ENCODE data around the gene NLGN1.
A peak's percentile ranks its signal among the peaks of the same experiment; 100 is the strongest.
"Not testable (repeated sequence)": the region's sequence is repeated elsewhere in the genome, so short reads cannot be mapped to it uniquely, and the experiment has no call there.

The NLGN1 gene

DNA sequence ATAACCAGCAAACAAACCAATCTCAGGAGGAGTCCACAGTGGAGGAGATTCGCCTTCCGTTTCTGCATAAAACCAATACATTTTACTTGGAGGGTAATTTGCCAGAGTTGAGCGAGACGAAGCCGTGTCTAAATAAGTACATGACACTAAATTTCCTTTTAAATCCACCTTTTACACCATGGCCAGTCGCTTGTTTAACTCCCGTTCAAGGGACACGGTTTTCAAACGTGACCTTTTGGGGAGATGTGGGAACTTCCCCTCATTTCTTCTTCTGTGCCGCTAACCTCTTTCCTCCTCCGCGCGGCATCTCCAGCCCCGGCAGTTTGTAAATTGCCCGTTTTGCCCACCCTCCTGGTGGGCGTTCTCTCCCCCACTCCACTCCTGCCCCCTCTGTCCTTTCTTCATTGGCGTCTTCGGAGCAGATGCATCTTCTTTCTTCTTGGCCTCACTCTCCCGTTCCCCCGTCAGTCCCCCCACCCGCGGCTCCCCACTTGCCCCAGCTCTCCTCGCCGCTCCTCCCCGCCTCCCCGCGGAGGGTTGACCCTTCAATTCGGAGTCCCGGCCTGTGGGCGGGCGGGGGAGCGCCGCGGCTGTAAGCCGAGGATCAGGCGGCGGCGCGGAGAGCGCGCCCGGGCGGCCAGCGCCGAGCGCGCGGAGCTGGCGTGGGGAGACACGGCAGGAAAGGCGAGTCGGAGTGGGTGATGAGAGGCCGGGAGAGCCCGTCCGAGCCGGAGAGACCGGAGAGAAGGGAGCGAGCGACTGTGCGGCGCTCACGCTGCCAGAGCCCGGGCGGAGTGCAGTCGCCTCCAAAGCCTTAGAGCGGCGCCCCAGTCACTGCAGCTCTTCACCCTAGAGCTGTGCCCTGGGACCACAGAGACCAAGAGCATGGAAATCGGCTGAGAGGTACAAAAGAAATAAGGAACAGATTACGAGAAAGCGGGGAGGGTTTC, at the start of gene NLGN1:
TSS of gene NLGN1 (plus strand) at position 584 of the 950 bp plus-strand sequence.
- DNase-seq (ENCODE audit: low read depth), result no peak
- peak within 1 kb of the TSS; percentile 73 for H3K4me3 ChIP-seq (ENCODE audit: low read depth, low read length)
- TF ChIP-seq, protein P1, sequence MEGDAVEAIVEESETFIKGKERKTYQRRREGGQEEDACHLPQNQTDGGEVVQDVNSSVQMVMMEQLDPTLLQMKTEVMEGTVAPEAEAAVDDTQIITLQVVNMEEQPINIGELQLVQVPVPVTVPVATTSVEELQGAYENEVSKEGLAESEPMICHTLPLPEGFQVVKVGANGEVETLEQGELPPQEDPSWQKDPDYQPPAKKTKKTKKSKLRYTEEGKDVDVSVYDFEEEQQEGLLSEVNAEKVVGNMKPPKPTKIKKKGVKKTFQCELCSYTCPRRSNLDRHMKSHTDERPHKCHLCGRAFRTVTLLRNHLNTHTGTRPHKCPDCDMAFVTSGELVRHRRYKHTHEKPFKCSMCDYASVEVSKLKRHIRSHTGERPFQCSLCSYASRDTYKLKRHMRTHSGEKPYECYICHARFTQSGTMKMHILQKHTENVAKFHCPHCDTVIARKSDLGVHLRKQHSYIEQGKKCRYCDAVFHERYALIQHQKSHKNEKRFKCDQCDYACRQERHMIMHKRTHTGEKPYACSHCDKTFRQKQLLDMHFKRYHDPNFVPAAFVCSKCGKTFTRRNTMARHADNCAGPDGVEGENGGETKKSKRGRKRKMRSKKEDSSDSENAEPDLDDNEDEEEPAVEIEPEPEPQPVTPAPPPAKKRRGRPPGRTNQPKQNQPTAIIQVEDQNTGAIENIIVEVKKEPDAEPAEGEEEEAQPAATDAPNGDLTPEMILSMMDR (IDR thresholded peaks at IDR 0.05; ENCODE audit: control insufficient read depth, extremely low read depth, insufficient read depth), result peak; percentile 43

DNA sequence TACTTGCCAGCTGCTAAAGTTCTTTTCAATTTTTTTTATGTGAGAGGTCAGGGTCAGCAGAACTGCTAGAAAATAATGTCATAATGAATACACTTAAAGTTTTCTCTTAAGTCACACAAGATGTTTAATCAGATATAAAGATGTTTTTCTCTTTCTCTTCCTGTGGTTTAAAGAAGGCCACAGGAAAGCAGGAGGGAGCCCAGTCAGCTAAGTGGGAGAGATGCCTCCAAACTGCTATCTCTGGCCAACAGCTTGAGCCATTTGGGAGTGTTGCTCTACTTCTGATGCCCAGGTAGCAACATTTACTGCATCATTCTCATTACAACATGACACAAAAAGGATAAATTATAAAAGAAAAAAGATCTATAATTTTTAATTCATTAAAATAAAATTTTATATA, 45.7 kb upstream of the NLGN1 start:
- no peak overlapping the region for H3K4me3 ChIP-seq (ENCODE audit: low read depth, low read length)
- TF ChIP-seq, protein P1 (IDR thresholded peaks at IDR 0.05; ENCODE audit: control insufficient read depth, extremely low read depth, insufficient read depth), result no peak
- DNase-seq (ENCODE audit: low read depth), result no peak

DNA sequence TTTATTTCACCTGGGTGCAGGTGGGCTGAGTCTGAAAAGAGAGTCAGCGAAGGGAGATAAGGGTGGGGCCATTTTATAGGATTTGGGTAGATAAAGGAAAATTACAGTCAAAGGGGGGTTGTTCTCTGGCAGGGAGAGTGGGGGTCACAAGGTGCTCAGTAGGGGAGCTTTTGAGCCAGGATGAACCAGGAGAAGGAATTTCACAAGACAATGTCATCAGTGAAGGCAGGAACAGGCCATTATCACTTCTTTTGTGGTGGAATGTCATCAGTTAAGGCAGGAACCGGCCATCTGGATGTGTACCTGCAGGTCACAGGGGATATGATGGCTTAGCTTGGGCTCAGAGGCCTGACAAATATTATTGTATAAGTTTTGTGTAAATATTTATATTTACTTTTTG, 44.4 kb upstream of the NLGN1 start:
- not testable (repeated sequence) for H3K4me3 ChIP-seq (ENCODE audit: low read depth, low read length); DNase-seq (ENCODE audit: low read depth)

DNA sequence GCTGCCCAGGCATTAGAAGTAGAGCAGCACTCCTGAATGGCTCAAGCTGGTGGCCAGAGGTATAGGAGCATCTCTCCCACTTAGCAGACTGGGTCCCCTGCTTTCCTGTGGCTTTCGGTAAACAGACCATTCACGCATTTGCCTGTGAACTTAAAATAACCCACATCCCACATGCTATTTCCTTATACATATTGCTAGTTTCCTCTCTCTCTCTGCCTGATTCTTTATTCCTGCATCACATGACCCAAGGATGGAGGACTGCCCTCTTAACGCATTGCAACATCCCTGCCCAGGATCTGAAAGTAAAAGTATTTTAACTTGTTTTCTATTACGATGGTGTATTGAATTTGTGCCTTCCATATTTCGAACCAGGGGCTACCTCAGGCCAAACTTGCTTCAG, 43.4 kb upstream of the NLGN1 start:
- TF ChIP-seq, protein P1 (IDR thresholded peaks at IDR 0.05; ENCODE audit: control insufficient read depth, extremely low read depth, insufficient read depth), result no peak
- H3K4me3 ChIP-seq (ENCODE audit: low read depth, low read length), result no peak overlapping the region
- no peak for DNase-seq (ENCODE audit: low read depth)

DNA sequence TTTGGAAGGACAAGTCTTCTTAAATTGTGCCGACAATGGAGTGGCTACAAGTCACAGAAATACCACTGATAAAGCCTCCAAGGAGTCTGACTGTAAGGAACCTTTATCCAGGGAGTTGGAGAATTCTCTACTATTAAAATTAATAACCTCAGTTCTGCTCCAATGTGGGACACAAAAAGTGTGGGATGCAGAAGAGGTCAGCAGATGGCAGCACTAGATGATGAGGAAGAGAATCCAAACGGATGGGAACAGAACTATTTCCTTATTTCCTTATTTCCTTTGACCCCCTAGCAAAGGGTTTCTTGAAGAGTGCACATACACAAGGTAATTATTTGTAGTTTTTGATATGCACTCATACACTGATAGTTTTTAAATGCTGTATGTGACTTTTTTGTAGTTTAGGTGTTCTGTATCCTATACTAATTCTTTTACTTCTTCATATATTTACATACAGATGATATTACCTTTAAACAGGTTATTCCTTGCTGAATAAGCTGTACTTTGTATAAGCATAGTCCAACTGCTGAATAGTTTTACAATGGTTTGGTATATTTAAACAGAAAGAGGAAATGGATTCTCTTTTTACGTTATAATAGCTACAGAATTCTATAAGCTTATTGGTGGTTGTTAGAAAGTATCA, 25.6 kb upstream of the NLGN1 start:
- DNase-seq (ENCODE audit: low read depth), result no peak
- TF ChIP-seq, protein P1 (IDR thresholded peaks at IDR 0.05; ENCODE audit: control insufficient read depth, extremely low read depth, insufficient read depth), result peak; percentile 81
- H3K4me3 ChIP-seq (ENCODE audit: low read depth, low read length), result no peak overlapping the region

DNA sequence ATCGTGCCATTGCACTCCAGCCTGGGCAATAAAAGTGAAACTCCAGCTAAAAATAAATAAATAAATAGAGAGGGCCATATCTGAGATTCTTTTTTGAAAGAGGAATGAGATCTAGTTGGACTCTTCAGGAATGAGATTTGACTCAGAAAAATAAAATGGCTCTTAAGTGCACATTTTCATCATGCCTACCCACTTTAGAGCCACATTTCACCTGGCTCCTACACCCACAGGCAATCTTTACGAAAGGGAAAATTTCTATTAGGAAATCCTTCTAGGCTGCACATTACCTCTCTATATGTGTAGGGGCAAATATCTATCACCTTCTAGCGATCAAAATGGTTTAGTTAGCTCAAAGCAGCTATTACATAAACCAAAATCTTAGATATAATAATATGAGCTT, 16.9 kb upstream of the NLGN1 start:
- no peak overlapping the region for H3K4me3 ChIP-seq (ENCODE audit: low read depth, low read length)
- no peak for DNase-seq (ENCODE audit: low read depth)
- TF ChIP-seq, protein P1 (IDR thresholded peaks at IDR 0.05; ENCODE audit: control insufficient read depth, extremely low read depth, insufficient read depth), result no peak

DNA sequence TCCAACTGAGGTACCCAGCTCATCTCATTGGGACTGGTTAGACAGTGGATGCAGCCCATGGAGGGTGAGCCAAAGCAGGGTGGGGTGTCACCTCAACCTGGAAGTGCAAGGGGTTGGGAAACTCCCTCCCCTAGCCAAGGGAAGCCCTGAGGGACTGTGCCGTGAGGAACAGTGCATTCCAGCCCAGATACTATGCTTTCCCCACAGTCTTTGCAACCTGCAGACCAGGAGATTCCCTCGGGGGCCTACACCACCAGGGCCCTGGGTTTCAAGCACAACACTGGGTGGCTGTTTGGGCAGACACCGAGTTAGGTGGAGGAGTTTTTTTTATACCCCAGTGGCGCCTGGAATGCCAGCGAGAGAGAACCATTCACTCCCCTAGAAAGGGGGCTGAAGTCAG, 15.6 kb upstream of the NLGN1 start:
- H3K4me3 ChIP-seq (ENCODE audit: low read depth, low read length); DNase-seq (ENCODE audit: low read depth): not testable (repeated sequence)

DNA sequence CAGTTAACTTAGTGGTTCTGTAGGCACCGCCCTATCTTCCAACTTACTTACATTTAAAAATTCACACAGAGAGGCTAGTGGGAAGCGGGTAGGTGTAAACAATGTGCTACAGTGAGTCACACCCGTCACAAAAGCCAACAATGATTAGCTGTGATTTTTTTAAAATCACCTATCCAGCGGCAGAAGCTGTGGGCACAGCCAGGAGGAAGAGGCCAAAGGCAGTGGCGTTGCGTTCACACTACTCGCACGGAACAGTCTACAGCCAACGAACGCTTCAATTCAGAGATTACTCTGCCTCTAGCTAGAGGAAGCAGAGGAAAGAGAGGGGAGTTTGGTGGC, 2.5 kb upstream of the NLGN1 start:
- TF ChIP-seq, protein P1 (IDR thresholded peaks at IDR 0.05; ENCODE audit: control insufficient read depth, extremely low read depth, insufficient read depth), result no peak
- H3K4me3 ChIP-seq (ENCODE audit: low read depth, low read length), result peak overlapping the region; percentile 73
- no peak for DNase-seq (ENCODE audit: low read depth)
